HTERT RPE-1 (cell line): ENCODE data around the gene ANGPTL2.

Experiments
- in situ Hi-C: fragments of 300-500 bp; cut with MboI; formaldehyde crosslinking; loops from 4 replicates; pipeline ENCODE4 v1.14.3; 2020; ENCODE audit warnings: low sequenced_read_pairs

ANGPTL2 gene

DNA sequence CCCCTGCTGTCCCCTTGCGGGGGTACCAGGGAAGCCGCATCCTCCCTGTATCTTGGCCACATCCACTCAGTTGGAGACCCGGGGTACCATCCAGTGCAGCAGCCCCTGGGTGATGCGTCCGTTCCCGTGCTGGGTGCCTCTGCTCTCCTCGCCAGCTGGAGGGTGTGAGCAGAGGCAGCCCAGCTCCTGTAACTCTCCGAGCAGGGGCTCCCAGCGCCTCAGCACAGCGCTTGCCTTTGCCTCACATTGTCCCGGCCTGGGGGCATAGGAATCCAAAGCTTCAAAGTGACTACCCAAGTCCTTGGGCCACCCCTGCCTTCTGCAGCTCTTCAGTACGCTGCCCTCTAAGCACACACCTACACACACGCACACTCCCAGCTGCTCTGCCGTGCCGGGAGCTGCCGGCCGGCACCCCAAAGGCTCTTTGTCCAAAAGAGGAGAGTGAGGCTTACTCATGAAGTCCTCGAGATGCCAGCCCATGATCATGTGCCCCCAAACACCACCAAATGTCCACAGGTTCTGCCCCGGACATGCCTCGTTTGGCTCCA, 733 bp downstream of the ANGPTL2 start:
- in situ Hi-C loops, result no loop called here

DNA sequence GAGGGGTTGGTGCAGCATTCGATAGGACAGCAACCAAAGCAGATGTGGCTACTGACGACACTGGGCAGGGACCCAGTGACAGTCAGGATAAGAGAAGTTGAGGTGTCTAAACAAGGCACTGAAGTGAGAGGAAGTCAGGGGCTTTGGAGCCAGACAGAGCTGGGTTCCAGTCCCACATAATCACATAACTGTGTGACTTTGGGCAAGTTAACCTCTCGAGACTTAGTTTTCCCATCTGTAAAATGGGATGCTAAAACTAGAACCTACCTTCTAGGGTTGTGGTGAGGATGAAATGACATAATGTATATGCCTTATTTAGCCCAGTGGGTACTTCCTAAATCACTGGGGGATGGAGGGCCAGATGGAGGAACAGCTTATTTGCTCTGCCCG, 3.1 kb downstream of the ANGPTL2 start:
- in situ Hi-C loops, result no loop called here

- in situ Hi-C loops, result no loop called here
Observed at GRCh38 chr9:127118597-127119319, 3.7 kb downstream of the ANGPTL2 start.

- in situ Hi-C loops, result no loop called here
Observed at GRCh38 chr9:127117801-127118200, 4.6 kb downstream of the ANGPTL2 start.

- in situ Hi-C loops, result no loop called here
Observed at GRCh38 chr9:127116957-127117356, 5.5 kb downstream of the ANGPTL2 start.

DNA sequence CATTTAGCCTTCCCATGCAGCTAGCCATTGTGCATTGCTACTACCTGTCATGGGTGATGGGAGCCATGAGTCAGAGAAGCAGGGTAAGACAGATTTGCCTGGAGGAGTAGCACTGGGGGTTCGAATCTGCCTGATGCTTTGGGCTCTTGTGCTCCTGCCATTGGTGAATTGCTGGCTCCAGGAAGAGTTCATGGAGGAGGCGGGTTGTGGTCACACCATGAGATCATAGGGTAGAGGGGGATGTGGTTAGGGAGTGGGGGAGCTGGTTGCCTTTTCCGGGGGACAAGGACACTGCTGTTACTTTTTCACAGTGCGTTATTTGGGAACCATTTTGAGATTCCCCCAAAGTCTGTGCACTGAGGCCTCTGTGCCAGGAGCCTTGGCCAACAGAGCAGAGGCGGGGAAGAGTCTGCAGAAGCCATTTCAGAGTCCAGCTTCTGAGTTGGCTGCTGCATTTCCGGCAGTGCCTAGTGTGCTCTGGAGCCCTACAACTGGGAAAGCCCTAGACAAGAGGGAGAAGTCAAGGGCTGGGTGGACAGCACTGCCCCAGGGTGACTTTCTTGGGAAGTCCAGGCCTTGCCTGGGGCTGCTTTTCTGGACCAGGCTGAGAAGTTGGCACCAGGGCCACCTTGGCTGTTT, 6.2 kb downstream of the ANGPTL2 start:
- in situ Hi-C loops, result no loop called here

- in situ Hi-C loops, result no loop called here
Observed at GRCh38 chr9:127114606-127115005, 7.8 kb downstream of the ANGPTL2 start.

DNA sequence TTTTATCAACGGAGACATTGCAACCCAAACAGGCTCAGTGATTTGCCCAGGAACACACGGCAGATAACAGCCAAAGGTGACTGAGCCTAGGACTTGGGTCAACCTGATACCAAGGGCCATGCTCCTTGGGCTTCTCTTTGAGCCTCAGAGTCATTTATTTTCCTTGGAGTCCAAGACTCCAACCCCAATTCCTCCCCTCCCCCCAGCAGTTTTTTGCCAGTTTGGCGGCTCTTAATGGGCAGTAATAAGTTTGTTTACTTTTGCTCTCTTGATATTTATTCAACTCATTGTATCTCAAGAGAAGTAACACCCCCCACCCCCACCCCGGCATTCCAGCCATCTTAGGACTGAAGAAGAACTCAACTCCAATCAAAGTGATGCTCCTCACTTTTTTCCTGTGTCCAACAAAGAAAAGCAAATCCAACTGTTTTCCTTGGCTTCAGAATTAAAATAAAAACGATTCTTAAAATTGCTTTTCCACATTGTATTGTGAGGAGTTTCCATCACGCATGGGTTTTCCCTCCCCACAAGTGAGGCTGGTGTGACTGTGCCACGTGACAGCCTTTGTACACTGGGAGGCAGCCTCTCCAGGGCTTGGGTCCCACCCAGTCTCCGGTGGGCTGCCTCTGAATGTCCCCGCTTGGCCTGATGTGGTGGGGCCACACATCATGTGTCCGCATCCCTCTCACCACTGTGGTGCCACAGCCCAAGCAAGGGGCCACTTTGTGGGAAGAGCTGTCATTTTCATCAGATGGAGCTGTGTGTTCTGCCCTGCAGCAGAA, 9.1 kb downstream of the ANGPTL2 start:
- in situ Hi-C loops, result no loop called here

DNA sequence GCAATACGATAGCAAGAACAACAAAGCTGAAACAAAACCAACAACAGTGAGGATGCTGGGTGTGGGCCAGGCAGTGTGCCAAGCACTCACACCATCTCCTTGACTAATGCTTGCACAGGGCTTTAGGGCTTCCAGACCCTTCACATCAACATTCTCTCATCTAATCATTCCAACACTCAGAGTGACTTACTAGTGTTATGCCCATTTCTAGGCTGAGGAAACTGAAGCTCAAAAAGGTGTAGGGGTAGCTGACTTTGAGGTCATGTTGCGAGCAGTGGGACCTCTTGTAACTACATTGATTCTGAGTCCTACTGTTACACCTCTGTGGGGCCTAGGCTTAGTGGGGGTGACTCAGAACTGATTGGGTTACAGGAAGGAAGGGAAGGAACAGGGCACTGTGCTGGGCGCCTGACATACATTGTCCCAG, 9.7 kb downstream of the ANGPTL2 start:
- in situ Hi-C loops, result no loop called here

DNA sequence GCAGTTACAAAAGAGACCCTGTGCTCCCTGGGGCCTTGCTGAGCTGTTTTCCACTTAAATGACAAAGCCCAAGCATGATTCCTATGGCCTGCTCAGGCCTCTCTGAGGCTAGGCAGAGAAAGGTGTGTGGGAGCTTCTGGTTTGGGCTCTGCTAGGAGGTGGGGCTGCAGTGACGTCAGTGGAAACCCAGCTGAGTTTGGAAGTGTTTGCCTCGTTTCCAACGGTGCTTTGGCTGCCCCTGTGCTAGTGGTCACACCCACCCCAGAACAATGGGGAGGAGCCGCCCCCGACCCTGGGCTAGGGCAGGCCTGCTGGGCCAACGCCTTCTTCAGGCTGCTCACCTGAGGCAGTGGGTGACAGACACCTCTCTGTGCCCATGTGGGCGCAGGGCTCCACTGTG, 10.4 kb downstream of the ANGPTL2 start:
- in situ Hi-C loops, result no loop called here

GRCh38 chr9:127109212-127109711, 13.2 kb downstream of the ANGPTL2 start:
- in situ Hi-C loops, result no loop called here

DNA sequence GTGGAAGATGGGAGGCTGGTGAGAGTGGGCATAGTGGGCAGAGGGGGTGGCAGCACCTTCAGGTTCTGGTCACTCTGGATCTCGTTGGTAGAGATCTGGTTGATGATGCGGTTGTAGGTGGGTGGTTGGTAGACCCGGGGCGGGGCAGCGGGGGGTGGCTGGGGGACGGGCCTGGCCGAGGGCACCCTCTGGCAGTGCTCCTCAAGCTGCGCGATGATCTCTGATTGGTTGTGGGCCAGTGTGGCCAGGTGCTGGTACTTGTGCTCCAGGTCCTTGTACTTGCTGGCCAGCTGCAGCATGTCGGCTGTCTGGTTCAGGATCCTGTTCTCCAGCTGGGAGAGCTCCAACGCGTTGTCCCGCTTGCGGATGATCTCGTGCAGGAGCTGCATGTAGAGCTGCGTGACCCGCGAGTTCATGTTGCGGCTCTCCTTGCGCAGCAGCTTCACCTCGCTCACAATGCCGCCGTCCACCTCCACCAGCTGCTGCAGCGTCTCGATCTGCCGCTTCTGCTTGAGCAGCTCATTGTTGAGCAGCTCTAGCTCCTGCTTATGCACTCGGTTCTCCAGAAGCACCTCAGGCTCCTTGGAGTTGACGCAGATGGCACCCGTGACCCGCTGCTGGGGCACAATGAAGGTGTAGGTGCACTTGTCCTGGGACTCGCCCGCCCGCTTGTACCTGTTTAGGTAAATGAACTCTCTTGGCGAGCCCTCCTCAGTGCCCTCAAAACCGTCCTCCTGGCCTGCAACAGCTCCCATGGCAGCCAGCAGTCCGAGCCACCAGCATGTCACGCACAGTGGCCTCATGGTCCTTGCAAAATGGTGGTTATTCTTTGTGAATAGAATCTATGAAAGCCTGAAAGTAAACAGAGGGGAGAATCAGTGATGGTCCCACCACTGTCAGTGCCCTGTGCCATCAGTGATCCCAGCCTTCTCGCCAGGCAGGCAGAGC, 14.2 kb downstream of the ANGPTL2 start:
- in situ Hi-C loops, result no loop called here

DNA sequence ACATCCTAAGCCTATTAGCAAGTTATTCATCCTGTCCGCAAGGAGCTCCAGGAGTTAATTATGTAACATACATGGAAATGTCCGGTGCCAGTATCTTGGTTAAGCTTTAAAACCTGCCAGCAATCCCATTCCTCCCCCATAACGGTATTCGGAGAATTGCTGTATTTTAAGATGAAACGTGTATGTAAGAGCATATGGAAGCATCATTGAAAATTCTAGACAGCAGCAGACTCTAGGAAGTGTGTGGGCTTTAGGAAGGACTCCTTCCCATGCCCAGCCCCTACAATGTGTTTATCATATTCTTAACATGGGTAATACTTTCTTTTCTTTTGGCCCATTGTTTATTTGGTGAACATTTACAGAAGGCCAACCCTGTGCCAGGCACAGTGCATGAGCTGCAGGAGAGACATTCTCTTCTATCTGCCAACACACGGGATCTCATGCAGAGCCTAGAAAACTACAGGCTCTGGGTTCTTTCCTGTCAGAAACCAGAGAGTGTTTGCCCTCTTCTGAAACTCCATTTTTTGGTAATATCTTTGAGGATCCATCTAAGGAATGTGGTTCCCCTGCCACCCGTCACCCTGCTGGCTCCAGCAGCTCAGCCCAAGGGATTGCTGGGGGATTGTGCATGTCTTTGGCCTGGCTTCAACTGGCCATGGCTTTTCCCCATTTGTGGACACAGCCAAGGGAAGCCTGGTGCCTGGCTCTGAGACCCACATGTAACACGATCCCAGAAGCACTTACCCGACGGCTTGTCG, 15.1 kb downstream of the ANGPTL2 start:
- in situ Hi-C loops, result no loop called here

DNA sequence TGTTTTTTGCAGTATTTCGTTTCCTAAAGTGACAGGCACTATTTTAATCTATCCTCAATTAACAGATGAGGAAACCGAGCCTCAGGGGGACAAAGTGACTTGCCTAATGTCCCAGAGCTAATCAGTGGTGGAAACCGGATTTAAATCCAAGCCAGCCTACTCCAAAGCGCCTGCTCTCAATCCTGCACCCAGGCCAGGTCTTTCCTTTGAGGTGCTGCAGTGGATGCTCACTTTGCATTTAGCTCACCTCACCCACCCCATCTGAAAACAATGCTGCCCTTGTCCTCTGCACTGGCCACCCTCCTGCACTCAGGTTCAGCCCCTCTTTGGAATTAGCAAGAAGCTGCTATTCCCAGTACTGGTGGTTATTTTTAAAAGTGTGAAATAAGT, 16.0 kb downstream of the ANGPTL2 start:
- in situ Hi-C loops, result no loop called here

DNA sequence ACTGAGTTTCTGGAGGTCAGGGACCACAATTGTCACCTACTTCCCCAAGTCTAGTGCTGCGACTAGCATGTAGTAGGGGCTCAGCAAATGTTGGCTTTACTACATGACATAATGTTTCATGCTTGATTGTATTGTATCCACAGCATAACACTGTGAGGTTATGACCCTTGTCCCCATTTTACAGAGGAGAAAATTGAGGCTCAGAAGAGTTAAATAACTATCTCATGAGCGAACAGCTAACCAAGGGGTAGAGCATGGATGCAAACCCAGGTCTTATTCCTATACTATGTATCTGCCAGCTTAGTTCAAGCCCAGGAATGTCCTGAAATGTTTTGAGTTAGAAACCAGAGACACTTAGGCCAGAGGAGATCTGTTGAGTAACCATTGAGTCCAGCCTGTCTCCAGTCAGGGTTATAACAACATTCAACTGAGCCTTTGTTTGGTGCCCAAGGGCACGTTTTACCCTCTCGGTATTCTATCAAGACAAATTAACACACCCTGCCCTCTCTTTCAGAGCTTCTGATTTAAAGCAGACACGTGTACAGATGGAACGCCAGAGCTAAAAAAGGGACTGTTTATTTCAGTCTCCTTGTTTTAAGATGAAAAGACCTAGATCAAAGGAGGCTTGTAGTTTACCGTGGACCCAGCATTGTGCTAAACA, 16.5 kb downstream of the ANGPTL2 start:
- in situ Hi-C loops, result no loop called here

GRCh38 chr9:127104581-127105311, 17.7 kb downstream of the ANGPTL2 start:
- in situ Hi-C loops, result no loop called here

- in situ Hi-C loops, result no loop called here
Observed at GRCh38 chr9:127102788-127103187, 19.6 kb downstream of the ANGPTL2 start.

DNA sequence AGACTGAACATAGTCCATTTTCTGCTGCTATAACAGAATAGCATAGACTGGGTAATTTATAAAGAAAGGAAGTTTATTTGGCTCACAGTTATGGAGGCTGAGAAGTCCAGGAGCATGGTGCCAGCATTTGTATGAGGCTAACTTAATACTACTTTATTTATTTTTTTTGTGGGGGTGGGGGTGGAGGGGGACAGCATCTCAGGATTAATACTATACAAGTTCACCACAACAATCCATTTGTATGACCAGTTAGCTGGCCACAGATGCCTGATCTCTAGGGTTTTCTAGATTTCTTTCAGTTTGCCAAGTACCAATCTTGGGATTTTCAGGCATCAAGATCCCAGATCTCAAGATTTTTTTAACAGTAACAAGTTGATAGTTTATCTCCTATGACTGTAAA, 20.3 kb downstream of the ANGPTL2 start:
- in situ Hi-C loops, result no loop called here
